AG09309 (cell line): ENCODE data around the gene SPG7.

Experiments
- DNase-seq: peaks from one replicate; pipeline ENCODE4 v3.0.0-alpha.2; 2010; ENCODE audit warnings: low read depth
- H3K4me3 ChIP-seq: 2 replicates; pipeline ENCODE4 v1.5.1; 2011; ENCODE audit warnings: mild to moderate bottlenecking, low read depth, low read length, moderate library complexity; ENCODE audit not compliant: control insufficient read depth
- CTCF ChIP-seq: IDR thresholded peaks from 2 replicates; pipeline ENCODE4 v1.5.1; 2011; ENCODE audit warnings: mild to moderate bottlenecking, low read depth, low read length, inconsistent platforms; ENCODE audit not compliant: insufficient read depth, control insufficient read depth; ENCODE audit errors: missing control alignments

Gene SPG7

GRCh38 chr16:89549007-89549700 is 41.0 kb downstream of the SPG7 start:
- no peak for DNase-seq
- TF ChIP-seq CTCF, result no peak

GRCh38 chr16:89550421-89551007 is 42.3 kb downstream of the SPG7 start:
- no peak overlapping the region for H3K4me3 ChIP-seq

More at GRCh38 chr16:89549007-89549700, 41.0 kb downstream of the SPG7 start:
- no peak overlapping the region for H3K4me3 ChIP-seq

GRCh38 chr16:89552329-89552728 is 44.1 kb downstream of the SPG7 start:
- DNase-seq, result no peak
- no peak for TF ChIP-seq CTCF
- H3K4me3 ChIP-seq, result no peak overlapping the region

More at GRCh38 chr16:89550421-89551007, 42.3 kb downstream of the SPG7 start:
- TF ChIP-seq CTCF, result no peak
- DNase-seq, result no peak

GRCh38 chr16:89552913-89553312 is 44.7 kb downstream of the SPG7 start:
- no peak overlapping the region for H3K4me3 ChIP-seq
- no peak for DNase-seq
- no peak for TF ChIP-seq CTCF

GRCh38 chr16:89553733-89554132 is 45.5 kb downstream of the SPG7 start:
- no peak for TF ChIP-seq CTCF
- no peak overlapping the region for H3K4me3 ChIP-seq
- DNase-seq, result no peak

- TF ChIP-seq CTCF, result no peak
- DNase-seq, result no peak
- H3K4me3 ChIP-seq, result no peak overlapping the region
Observed at GRCh38 chr16:89554343-89554742, 46.1 kb downstream of the SPG7 start.

GRCh38 chr16:89555265-89555664 is 47.1 kb downstream of the SPG7 start:
- H3K4me3 ChIP-seq, result no peak overlapping the region
- no peak for TF ChIP-seq CTCF
- no peak for DNase-seq
